NT2/D1 (cell line): ENCODE data around the gene PPP1CA.
"Not testable (repeated sequence)": the region's sequence is repeated elsewhere in the genome, so short reads cannot be mapped to it uniquely, and the experiment has no call there.

Experiments used
- YY1 ChIP-seq: IDR thresholded peaks from 2 replicates; pipeline ENCODE4 v1.6.1; 2011; ENCODE audit not compliant: insufficient read length, insufficient read depth
- ZNF274 ChIP-seq: IDR thresholded peaks from 2 replicates; pipeline ENCODE4 v1.6.1; 2011; ENCODE audit warnings: mild to moderate bottlenecking, low read depth, low read length

- TF ChIP-seq YY1, ZNF274: not testable (repeated sequence)
Measured at GRCh38 chr11:67402192-67402839, 658 bp upstream of the PPP1CA start.
